K562 (cell line): ENCODE data around the gene FAM228A. TPM values are rescaled to one million over a fixed set of nuclear protein-coding genes. Genes with fewer than 3 reads are reported as not detected.

ENCODE experiments used
- ATAC-seq: fragments of 200-7000 bp; cut with Tn5 transposase; 3 replicates; pipeline ENCODE4 v1.9.1; 2020; ENCODE audit warnings: moderate library complexity
- BruUV-seq: library from RNA; stranded (reverse); fragments of 400-500 nt; replicated peaks from 2 replicates; lab custom pipeline; 2021; lab: Mats Ljungman, UMichigan
- CTCF ChIA-PET: fragments of 300-600 bp; formaldehyde crosslinking; extraction: SDS; loops from one replicate; lab custom pipeline; 2021; ENCODE audit warnings: low intra/inter-chr PET ratio; lab: Yijun Ruan, JAX
- POLR2A ChIA-PET: fragments of 300-600, 350-650 bp; sonication (Branson Sonifier 250); formaldehyde crosslinking; extraction: SDS; loops from one replicate; lab custom pipeline; 2021; ENCODE audit warnings: antibody characterized with exemption, inconsistent platforms; lab: Yijun Ruan, JAX
- DNase-seq, 4 experiments: peaks; one replicate each; pipeline versions ENCODE4 v3.0.0 to v3.0.0-alpha.2; 2011 to 2018; ENCODE audit warnings: low spot score in 3 of 4, mixed read lengths in 3 of 4; ENCODE audit errors: extremely low read depth in 1 of 4
- FAIRE-seq: peaks from 2 replicates; lab custom pipeline; 2011; peaks lifted over from hg19 to GRCh38; lab: Jason Lieb, UNC
- H2AFZ ChIP-seq: 2 replicates; pipeline ENCODE4 v1.6.0; 2011; ENCODE audit warnings: low read depth, low read length, control low read depth, inconsistent platforms
- H3K27ac ChIP-seq: fragments of 200-600 bp; 3 replicates; pipeline ENCODE4 v1.8.0; 2011; ENCODE audit warnings: low read depth, mild to moderate bottlenecking, control low read depth, inconsistent platforms, low read length, moderate library complexity, mixed read lengths; ENCODE audit errors: extremely low read depth
- H3K27me3 ChIP-seq, 2 experiments: fragments of 300-600 bp in 1 of 2; 2 replicates in 1 of 2; 3 replicates in 1 of 2; pipeline versions ENCODE4 v1.6.0 to v1.8.0; 2011; ENCODE audit warnings: inconsistent platforms in 2 of 2, low read length in 2 of 2, mild to moderate bottlenecking in 1 of 2, mixed read lengths in 1 of 2, moderate library complexity in 1 of 2; ENCODE audit not compliant: control insufficient read depth in 2 of 2, insufficient read depth in 2 of 2
- H3K36me3 ChIP-seq: fragments of 300-600 bp; 3 replicates; pipeline ENCODE4 v1.8.0; 2011; ENCODE audit warnings: mild to moderate bottlenecking, low read length, inconsistent platforms; ENCODE audit not compliant: control insufficient read depth, insufficient read depth
- H3K4me1 ChIP-seq, 2 experiments: fragments of 200-600 bp in 1 of 2; replicated peaks in 1 of 2; 2 replicates in 1 of 2; 3 replicates in 1 of 2; pipeline versions ENCODE4 v1.5.1 to v1.8.0; 2011; ENCODE audit warnings: inconsistent platforms in 2 of 2, low read length in 2 of 2, mild to moderate bottlenecking in 1 of 2, mixed read lengths in 1 of 2, moderate library complexity in 1 of 2; ENCODE audit not compliant: control insufficient read depth in 2 of 2, insufficient read depth in 2 of 2
- H3K4me2 ChIP-seq: 2 replicates; pipeline ENCODE4 v1.6.1; 2011; ENCODE audit warnings: low read length, control low read depth, inconsistent platforms, mixed read lengths; ENCODE audit not compliant: insufficient read depth
- H3K4me3 ChIP-seq: fragments of 200-600 bp; sonication (generic), shearing (Covaris generic); 2 replicates; pipeline ENCODE4 v1.5.1; 2016; ENCODE audit warnings: control low read depth, inconsistent platforms
- H3K79me2 ChIP-seq: fragments of 200-600 bp; 3 replicates; pipeline ENCODE4 v1.8.0; 2011; ENCODE audit warnings: low read length, inconsistent platforms; ENCODE audit not compliant: control insufficient read depth, insufficient read depth
- H3K9ac ChIP-seq, 2 experiments: 2 replicates each; pipeline versions ENCODE4 v1.6.0 to v1.6.1; 2011; ENCODE audit warnings: low read depth in 2 of 2, low read length in 2 of 2, control low read depth in 1 of 2, inconsistent platforms in 1 of 2, mild to moderate bottlenecking in 1 of 2, mixed read lengths in 1 of 2; ENCODE audit not compliant: insufficient read depth in 1 of 2
- H3K9me1 ChIP-seq: one replicate; pipeline ENCODE4 v1.6.0; 2011; ENCODE audit warnings: inconsistent platforms, mild to moderate bottlenecking, low read length, moderate library complexity; ENCODE audit not compliant: control insufficient read depth, insufficient read depth
- H3K9me3 ChIP-seq: replicated peaks from 2 replicates; pipeline ENCODE4 v1.5.1; 2011; ENCODE audit warnings: low read depth, low read length, inconsistent platforms; ENCODE audit not compliant: control insufficient read depth, insufficient read depth
- H4K20me1 ChIP-seq: replicated peaks from 2 replicates; pipeline ENCODE4 v1.6.1; 2011; ENCODE audit warnings: low read length, inconsistent platforms, mixed read lengths; ENCODE audit not compliant: control insufficient read depth, insufficient read depth
- FOS ChIP-seq: IDR thresholded peaks from 3 replicates; pipeline ENCODE4 v1.6.1; 2011; ENCODE audit not compliant: insufficient read length; ENCODE audit errors: extremely low read depth
- HMG20A ChIP-seq: fragments of 450-650 bp; formaldehyde crosslinking; conservative IDR thresholded peaks from 2 replicates; pipeline ENCODE4 v1.4.0; 2020; ENCODE audit warnings: mild to moderate bottlenecking, mixed read lengths
- KDM1A ChIP-seq, 2 experiments: fragments of 450-650 bp; IDR thresholded peaks; 2 replicates each; pipeline ENCODE4 v1.6.1; 2016; ENCODE audit warnings: mild to moderate bottlenecking in 2 of 2
- RHOXF2B ChIP-seq: fragments of 250-450 bp; sonication (Bioruptor Pico); conservative IDR thresholded peaks from 2 replicates; pipeline ENCODE4 v1.5.1; 2021
- ZNF146 ChIP-seq: IDR thresholded peaks from one replicate; pipeline ENCODE4 v1.6.1; 2018; ENCODE audit warnings: missing compliant biosample characterization; ENCODE audit not compliant: unreplicated experiment
- ZNF699 ChIP-seq: fragments of 250-450 bp; sonication (Bioruptor Pico); IDR thresholded peaks from 2 replicates; pipeline ENCODE4 v1.8.0; 2021; ENCODE audit warnings: mild to moderate bottlenecking, moderate library complexity; ENCODE audit not compliant: insufficient replicate concordance
- WGBS: fragments of 100-300 bp; shearing (Covaris generic); methylation state at CpG from one replicate; pipeline ENCODE4 v1.1.6; 2016; ENCODE audit warnings: low coverage, mixed read lengths; ENCODE audit not compliant: insufficient coverage; ENCODE audit errors: missing lambda C conversion rate; 5-methylcytosine and 5-hydroxymethylcytosine counted together
- in situ Hi-C: fragments of 300-500 bp; cut with MboI; formaldehyde crosslinking; loops from 4 replicates; pipeline ENCODE4 v1.15.0; 2018; ENCODE audit warnings: inconsistent platforms, mixed read lengths
- intact Hi-C: fragments of 100-400 bp; cut with micrococcal nuclease; formaldehyde crosslinking; loops from 2 replicates; pipeline ENCODE4 v1.14.2; 2022
- polyA plus RNA-seq, 8 experiments: library from polyadenylated mRNA; depleted of rRNA in 4 of 8; stranded (reverse) in 5 of 8; unstranded in 3 of 8; fragments of >200 nt; fragmentation: Nextera tagmentation in 2 of 8; fragmentation: Illumina TruSeq in 1 of 8; extraction: Ambion mirVana in 2 of 8; extraction: Trizol in 1 of 8; gene quantifications; 2 replicates each; pipeline versions ENCODE4 v1.2.1 to v1.2.3, GENCODE V29; 2011 to 2014; ENCODE audit warnings: inconsistent platforms in 1 of 8, missing spikeins in 1 of 8
- total RNA-seq, 7 experiments: library from RNA; depleted of rRNA in 6 of 7; stranded (reverse); fragments of >200 nt in 6 of 7; fragmentation: Illumina TruSeq in 2 of 7; extraction: Trizol in 2 of 7; gene quantifications; 2 replicates each; pipeline versions ENCODE4 v1.2.1 to v1.2.3, GENCODE V29; 2011 to 2021; ENCODE audit warnings: low replicate concordance in 1 of 7
- TF ChIP-seq, protein P1 (sequence below): sonication (generic); formaldehyde crosslinking; IDR thresholded peaks from 2 replicates; pipeline ENCODE4 v1.8.1; 2023; ENCODE audit warnings: mild to moderate bottlenecking, missing genetic modification reagents
- TF ChIP-seq, protein P2 (sequence below): sonication (generic); formaldehyde crosslinking; IDR thresholded peaks from 2 replicates; pipeline ENCODE4 v1.9.0; 2022; ENCODE audit warnings: mild to moderate bottlenecking, missing genetic modification reagents

FAM228A gene
- total and polyA plus RNA-seq, 9 of the 15 experiments (the other 6 are each of a cell fraction or from before 2014, with no cell fraction given), result not detected

DNA sequence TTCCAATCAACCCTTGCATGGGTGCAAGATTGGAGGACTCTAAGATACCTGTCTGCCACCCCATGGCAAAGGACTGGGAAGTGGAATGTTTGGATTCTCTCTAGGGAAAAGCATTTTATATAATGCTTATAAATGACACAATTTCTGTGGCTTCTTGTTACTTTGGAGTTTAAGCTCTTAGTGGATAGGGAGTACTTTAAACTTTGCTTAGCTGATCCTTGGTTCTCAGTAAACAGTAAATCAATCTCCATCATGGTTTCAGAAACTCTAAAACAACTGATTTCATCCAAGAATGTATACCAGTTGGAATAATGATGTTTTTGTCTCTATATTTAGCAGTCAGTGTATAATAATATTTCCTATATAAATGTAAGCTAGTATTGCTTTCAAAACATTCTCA is 14.1 kb upstream of the FAM228A start:
- no peaks in the 10 kb centered on the region for H3K27me3 ChIP-seq
- H4K20me1 ChIP-seq, result no peaks in the 10 kb centered on the region
- H3K9me1 ChIP-seq, result no peaks in the 10 kb centered on the region
- H3K9ac ChIP-seq, result no peak overlapping the region
- no peaks in the 10 kb centered on the region for H3K9me3 ChIP-seq
- in situ Hi-C loops (no loop called here), intact Hi-C loops (no loop called here)
- H3K36me3 ChIP-seq, result no peaks in the 10 kb centered on the region
- no peak overlapping the region for H2AFZ ChIP-seq
- H3K4me1 ChIP-seq, result no peaks in the 10 kb centered on the region
- POLR2A ChIA-PET, result interaction anchor here (0.6 to 1.0 kb wide), 3 partner anchors 50 to 295 kb away, joined by 3 read pairs; no protein-coding TSS in a partner anchor
- no peak overlapping the region for H3K4me2 ChIP-seq
- H3K79me2 ChIP-seq, result no peaks in the 10 kb centered on the region
- DNase-seq (no peak), ATAC-seq (no peak), FAIRE-seq (no peak)
- BruUV-seq, result no TSS peak
- CTCF ChIA-PET, result no interaction called here
- H3K27ac ChIP-seq, result no peak overlapping the region
- H3K4me3 ChIP-seq, result no peak overlapping the region
- no peak for TF ChIP-seq FOS
- no peak for TF ChIP-seq KDM1A (IDR thresholded peaks at IDR 0.05)
- TF ChIP-seq, protein P1, sequence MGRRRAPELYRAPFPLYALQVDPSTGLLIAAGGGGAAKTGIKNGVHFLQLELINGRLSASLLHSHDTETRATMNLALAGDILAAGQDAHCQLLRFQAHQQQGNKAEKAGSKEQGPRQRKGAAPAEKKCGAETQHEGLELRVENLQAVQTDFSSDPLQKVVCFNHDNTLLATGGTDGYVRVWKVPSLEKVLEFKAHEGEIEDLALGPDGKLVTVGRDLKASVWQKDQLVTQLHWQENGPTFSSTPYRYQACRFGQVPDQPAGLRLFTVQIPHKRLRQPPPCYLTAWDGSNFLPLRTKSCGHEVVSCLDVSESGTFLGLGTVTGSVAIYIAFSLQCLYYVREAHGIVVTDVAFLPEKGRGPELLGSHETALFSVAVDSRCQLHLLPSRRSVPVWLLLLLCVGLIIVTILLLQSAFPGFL (CRISPR knock-in tag), result no peak

DNA sequence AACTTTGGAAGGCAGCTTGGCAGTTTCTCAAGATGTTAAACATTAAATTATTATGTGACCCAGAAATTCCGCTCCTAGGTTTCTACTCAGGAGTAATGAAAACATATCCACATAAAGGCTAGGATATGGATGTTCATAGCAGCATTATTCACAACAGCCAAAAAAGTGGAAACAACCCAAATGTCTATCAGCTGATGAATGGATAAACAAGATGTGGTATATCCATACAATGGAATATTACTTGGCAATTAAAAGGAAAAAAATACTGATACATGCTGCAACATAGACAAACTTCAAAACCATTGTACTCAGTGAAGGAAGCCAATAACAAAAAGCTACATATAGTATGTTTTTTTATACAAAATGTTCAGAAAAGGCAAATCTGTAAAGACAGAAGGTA is 12.4 kb upstream of the FAM228A start:
- no peaks in the 10 kb centered on the region for H3K9me1 ChIP-seq
- ChIA-PET POLR2A (interaction anchor here (0.7 kb wide), 1 partner anchor 78 kb away, joined by 3 read pairs; no protein-coding TSS in a partner anchor), CTCF (interaction anchor here (0.9 kb wide), 1 partner anchor 141 kb away, joined by 3 read pairs; no protein-coding TSS in a partner anchor)
- H3K4me2 ChIP-seq, result no peak overlapping the region
- in situ Hi-C loops, result no loop called here
- no peak overlapping the region for H3K9ac ChIP-seq
- H3K36me3 ChIP-seq, result no peaks in the 10 kb centered on the region
- no peak overlapping the region for H3K4me3 ChIP-seq
- WGBS, result 82% methylated on average over 1 of the region's 1 CpG
- peaks cover 0 to 7% of the 10 kb centered on the region in 2 experiments; a peak in 1 of 5 replicates for H3K27me3 ChIP-seq
- FAIRE-seq (no peak), ATAC-seq (no peak), DNase-seq (no peak)
- intact Hi-C loops, result no loop called here
- H3K4me1 ChIP-seq, result peaks cover 0 to 4% of the 10 kb centered on the region in 2 experiments; a peak in 1 of 5 replicates
- BruUV-seq, result no TSS peak
- H3K9me3 ChIP-seq, result no peaks in the 10 kb centered on the region
- H2AFZ ChIP-seq, result no peak overlapping the region
- TF ChIP-seq RHOXF2B (CRISPR knock-in tag) (no peak), ZNF146 (CRISPR knock-in tag) (peak; percentile 67), HMG20A (CRISPR knock-in tag) (no peak), ZNF699 (CRISPR knock-in tag) (no peak)
- TF ChIP-seq, protein P2, sequence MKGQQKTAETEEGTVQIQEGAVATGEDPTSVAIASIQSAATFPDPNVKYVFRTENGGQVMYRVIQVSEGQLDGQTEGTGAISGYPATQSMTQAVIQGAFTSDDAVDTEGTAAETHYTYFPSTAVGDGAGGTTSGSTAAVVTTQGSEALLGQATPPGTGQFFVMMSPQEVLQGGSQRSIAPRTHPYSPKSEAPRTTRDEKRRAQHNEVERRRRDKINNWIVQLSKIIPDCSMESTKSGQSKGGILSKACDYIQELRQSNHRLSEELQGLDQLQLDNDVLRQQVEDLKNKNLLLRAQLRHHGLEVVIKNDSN, result no peak
- H3K27ac ChIP-seq, result no peak overlapping the region
- no peaks in the 10 kb centered on the region for H3K79me2 ChIP-seq
- no peaks in the 10 kb centered on the region for H4K20me1 ChIP-seq
